ENCODE measurements around the gene TRPC1. TPM values are rescaled to one million over a fixed set of nuclear protein-coding genes. Genes with fewer than 3 reads are reported as not detected.

TRPC1 gene
- total RNA-seq, 1 experiment from 2014 or later = 18.6 TPM

GRCh38 chr3:142777927-142778326 lies 54.1 kb downstream of the TRPC1 start:
- Histone ChIP-seq H3K18ac (ENCODE audit: insufficient read length, low read depth, low read length) (no peak overlapping the region), H3K4me1 (ENCODE audit: insufficient read depth, low read length) (no peaks in the 10 kb centered on the region), H4K5ac (ENCODE audit: insufficient read length, low read depth, low read length) (no peak overlapping the region), H3K14ac (ENCODE audit: insufficient read depth, low read length) (no peak overlapping the region), H3K27ac (ENCODE audit: insufficient read length, low read depth, low read length) (no peak overlapping the region), H2BK5ac (ENCODE audit: insufficient read length, low read length) (no peak overlapping the region), H3K4ac (ENCODE audit: low read depth, low read length) (no peak overlapping the region), H2BK120ac (ENCODE audit: low read depth, low read length, poor library complexity, severe bottlenecking) (no peak overlapping the region), H2BK20ac (ENCODE audit: low read depth, low read length, poor library complexity, severe bottlenecking) (no peak overlapping the region), H3K79me1 (ENCODE audit: insufficient read depth, low read depth, low read length, poor library complexity, severe bottlenecking) (no peaks in the 10 kb centered on the region), H3K9ac (ENCODE audit: extremely low read depth, insufficient read length, low read length) (no peak overlapping the region), H3K9me3 (ENCODE audit: control insufficient read depth, low read depth, low read length) (no peaks in the 10 kb centered on the region), H4K91ac (ENCODE audit: insufficient read length, low read depth, low read length) (no peak overlapping the region), H3K56ac (ENCODE audit: insufficient read length, low read depth, low read length) (no peak overlapping the region), H3K27me3 (ENCODE audit: insufficient read depth, low read length) (no peaks in the 10 kb centered on the region), H3K23ac (ENCODE audit: insufficient read length, low read depth, low read length) (no peak overlapping the region), H2AK5ac (ENCODE audit: insufficient read length, low read length) (no peak overlapping the region), H3K23me2 (ENCODE audit: insufficient read length, low read depth, low read length, poor library complexity, severe bottlenecking) (no peaks in the 10 kb centered on the region), H2BK12ac (ENCODE audit: insufficient read length, low read depth, low read length) (no peak overlapping the region), H4K20me1 (ENCODE audit: control insufficient read depth, insufficient read depth, insufficient read length) (no peaks in the 10 kb centered on the region), H2AFZ (ENCODE audit: low read length) (no peak overlapping the region), H4K8ac (replicated peaks; ENCODE audit: insufficient read length, low read depth, low read length) (no peak overlapping the region), H3K4me2 (ENCODE audit: insufficient read depth, insufficient read length, low read length) (no peak overlapping the region), H2BK15ac (ENCODE audit: low read depth, low read length) (no peak overlapping the region), H3T11ph (ENCODE audit: low read length) (no peak overlapping the region), H3K79me2 (ENCODE audit: insufficient read depth, low read length) (no peaks in the 10 kb centered on the region)
- H3K4me3 Mint-ChIP-seq = no peak overlapping the region
- TF ChIP-seq CTCF (conservative IDR thresholded peaks at IDR 0.05) = no peak
- H3K36me3 Mint-ChIP-seq (ENCODE audit: insufficient read depth in 1 of 3, low read depth in 3 of 3) = no peaks in the 10 kb centered on the region; a peak in 2 of 7 replicates
- no peaks in the 10 kb centered on the region for H3K9me3 Mint-ChIP-seq
- no peak for DNase-seq
- H3K27ac Mint-ChIP-seq = peak overlapping the region in 2 of 3 experiments; percentile 23 to 29; a peak in 1 of 7 replicates
- no peaks in the 10 kb centered on the region for H3K27me3 Mint-ChIP-seq (ENCODE audit: low read depth)
- H3K4me1 Mint-ChIP-seq = peaks cover 3 to 7% of the 10 kb centered on the region in 2 experiments; a peak in 3 of 4 replicates
